Keratinocyte (primary cell): ENCODE measurements around the gene OSCAR. TPM values are rescaled to one million over a fixed set of nuclear protein-coding genes. Genes with fewer than 3 reads are reported as not detected.
"Not testable (repeated sequence)": the region's sequence is repeated elsewhere in the genome, so short reads cannot be mapped to it uniquely, and the experiment has no call there.

Source experiments
- DNase-seq: peaks from one replicate; pipeline ENCODE4 v3.0.0-alpha.2; 2011; ENCODE audit warnings: low read depth, missing footprints, low spot score
- FAIRE-seq: peaks from 2 replicates; lab custom pipeline; 2011; peaks lifted over from hg19 to GRCh38; lab: Jason Lieb, UNC
- H2AFZ ChIP-seq: 2 replicates; pipeline ENCODE4 v1.6.0; 2012; ENCODE audit warnings: low read length, control low read depth, inconsistent platforms; ENCODE audit not compliant: control insufficient read depth
- H3K27ac ChIP-seq: 2 replicates; pipeline ENCODE4 v1.5.1; 2011; ENCODE audit warnings: low read length; ENCODE audit not compliant: control insufficient read depth, insufficient read depth
- H3K27me3 ChIP-seq: 3 replicates; pipeline ENCODE4 v1.6.0; 2011; ENCODE audit warnings: low read length; ENCODE audit not compliant: control insufficient read depth, insufficient read depth; ENCODE audit errors: extremely low read depth
- H3K36me3 ChIP-seq, 2 experiments: 2 replicates in 1 of 2; 3 replicates in 1 of 2; pipeline ENCODE4 v1.5.1; 2011; ENCODE audit warnings: low read length in 2 of 2, mild to moderate bottlenecking in 1 of 2; ENCODE audit not compliant: control insufficient read depth in 2 of 2, insufficient read depth in 2 of 2; ENCODE audit errors: extremely low read depth in 1 of 2
- H3K4me1 ChIP-seq: 3 replicates; pipeline ENCODE4 v1.5.1; 2011; ENCODE audit warnings: low read length; ENCODE audit not compliant: control insufficient read depth, insufficient read depth; ENCODE audit errors: extremely low read depth
- H3K4me2 ChIP-seq: 3 replicates; pipeline ENCODE4 v1.6.0; 2011; ENCODE audit warnings: low read depth, low read length; ENCODE audit not compliant: control insufficient read depth, insufficient read depth; ENCODE audit errors: extremely low read depth
- H3K4me3 ChIP-seq, 3 experiments: fragments of 200-600 bp in 1 of 3; sonication (generic) in 1 of 3; 2 replicates in 2 of 3; 3 replicates in 1 of 3; pipeline ENCODE4 v1.5.1; 2011 to 2016; ENCODE audit warnings: low read length in 3 of 3, mild to moderate bottlenecking in 3 of 3, control low read depth in 2 of 3, inconsistent platforms in 1 of 3, low read depth in 1 of 3, mixed read lengths in 1 of 3, mixed run types in 1 of 3, moderate library complexity in 1 of 3; ENCODE audit not compliant: control insufficient read depth in 2 of 3, insufficient read depth in 2 of 3; ENCODE audit errors: extremely low read depth in 1 of 3
- H3K79me2 ChIP-seq: 2 replicates; pipeline ENCODE4 v1.6.0; 2012; ENCODE audit warnings: low read length; ENCODE audit not compliant: control insufficient read depth, insufficient read depth
- H3K9ac ChIP-seq: 3 replicates; pipeline ENCODE4 v1.6.0; 2011; ENCODE audit warnings: low read length; ENCODE audit not compliant: control insufficient read depth, insufficient read depth; ENCODE audit errors: extremely low read depth
- H3K9me1 ChIP-seq: 3 replicates; pipeline ENCODE4 v1.6.0; 2011; ENCODE audit warnings: low read length; ENCODE audit not compliant: control insufficient read depth, insufficient read depth; ENCODE audit errors: extremely low read depth
- H3K9me3 ChIP-seq: 2 replicates; pipeline ENCODE4 v1.5.1; 2012; ENCODE audit warnings: low read depth, low read length; ENCODE audit not compliant: control insufficient read depth
- H4K20me1 ChIP-seq: 3 replicates; pipeline ENCODE4 v1.6.0; 2011; ENCODE audit warnings: low read length; ENCODE audit not compliant: control insufficient read depth, insufficient read depth; ENCODE audit errors: extremely low read depth
- CTCF ChIP-seq, 3 experiments: IDR thresholded peaks in 1 of 3; conservative IDR thresholded peaks in 1 of 3; optimal IDR thresholded peaks in 1 of 3; 2 replicates in 2 of 3; 3 replicates in 1 of 3; pipeline versions ENCODE3 to v1.5.1; 2011; ENCODE audit warnings: low read length in 3 of 3, mild to moderate bottlenecking in 3 of 3, moderate library complexity in 2 of 3, control low read depth in 1 of 3, inconsistent platforms in 1 of 3; ENCODE audit not compliant: insufficient read depth in 2 of 3; ENCODE audit errors: extremely low read depth in 1 of 3
- EZH2 ChIP-seq: IDR thresholded peaks from one replicate; pipeline ENCODE4 v1.6.1; 2012; ENCODE audit warnings: inconsistent platforms, mild to moderate bottlenecking, low read length, moderate library complexity
- dilution Hi-C: fragments of 300-500 bp; cut with MboI; formaldehyde crosslinking; loops from one replicate; pipeline ENCODE4 v1.7.0; 2020; ENCODE audit warnings: low sequenced_read_pairs; ENCODE audit not compliant: extremely low pct_ligation_motif_present
- polyA plus RNA-seq, 5 experiments: library from polyadenylated mRNA; depleted of rRNA in 3 of 5; stranded (reverse) in 3 of 5; stranded (forward) in 1 of 5; unstranded in 1 of 5; fragments of >200 nt; gene quantifications; 1 replicate in 1 of 5; 2 replicates in 3 of 5; 3 replicates in 1 of 5; pipeline versions ENCODE4 v1.2.1 to v1.2.3, GENCODE V29; 2011 to 2012; ENCODE audit warnings: missing spikeins in 2 of 5, low read depth in 1 of 5, low replicate concordance in 1 of 5

The OSCAR gene
- polyA plus RNA-seq, 1 donor (not counting 4 experiments of a cell fraction or from before 2014, with no cell fraction given), result 0.14 TPM

GRCh38 chr19:54095859-54096616, 4.6 kb downstream of the OSCAR start:
- dilution Hi-C loops, H3K27ac ChIP-seq, H4K20me1 ChIP-seq, DNase-seq, H3K4me1 ChIP-seq, H3K9me3 ChIP-seq, H3K79me2 ChIP-seq, H3K36me3 ChIP-seq, H3K9me1 ChIP-seq, FAIRE-seq, H3K27me3 ChIP-seq: not testable (repeated sequence)
- H3K4me2 ChIP-seq, result peak overlapping the region; percentile 82
- H3K4me3 ChIP-seq, result peak overlapping the region; percentile 36 to 64 (median 36)
- H2AFZ ChIP-seq, result peak overlapping the region; percentile 92
- TF ChIP-seq CTCF (optimal IDR thresholded peaks at IDR 0.05 in 1 of 3, IDR thresholded peaks at IDR 0.05 in 1 of 3, conservative IDR thresholded peaks at IDR 0.05 in 1 of 3; ENCODE audit: extremely low read depth in 1 of 3, insufficient read depth in 2 of 3, low read length in 3 of 3), result peak in 1 of 3 experiments; percentile 34
- H3K9ac ChIP-seq, result peak overlapping the region; percentile 33

DNA sequence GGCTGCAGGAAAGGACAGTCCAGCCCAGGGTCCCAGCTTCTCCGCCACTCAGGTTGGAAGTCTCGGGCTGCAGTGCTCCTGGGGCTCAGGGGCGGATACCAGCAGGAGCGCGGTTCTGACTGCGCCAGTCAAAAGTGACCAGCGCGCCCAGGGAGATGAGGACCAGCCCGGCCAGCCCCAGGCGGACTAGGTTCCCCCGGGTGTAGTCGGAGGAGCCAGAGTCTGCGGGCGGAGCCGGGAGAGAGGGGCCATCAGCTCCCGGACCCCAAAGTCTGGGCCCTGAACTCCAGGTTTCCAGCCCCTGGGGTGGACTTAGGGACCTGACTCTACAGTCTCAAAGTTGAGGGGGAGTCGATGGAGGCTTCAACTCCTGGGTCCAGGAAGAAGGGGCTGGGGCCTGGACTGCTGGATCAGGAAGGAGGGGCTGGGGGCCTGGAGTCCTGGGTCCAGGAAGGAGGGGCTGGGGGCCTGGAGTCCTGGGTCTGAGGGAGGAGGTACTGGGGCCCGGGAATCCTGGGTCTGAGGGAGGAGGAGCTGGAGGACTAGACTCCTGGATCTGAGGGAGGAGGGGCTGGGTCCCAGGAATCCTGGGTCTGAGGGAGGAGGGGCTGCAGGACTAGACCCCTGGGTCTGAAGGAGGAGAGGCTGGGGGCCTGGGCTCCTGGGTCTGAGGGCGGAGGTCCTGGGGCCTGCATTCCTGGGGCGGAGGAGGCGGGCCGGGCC, 5.3 kb downstream of the OSCAR start:
- Histone ChIP-seq H2AFZ (peak overlapping the region; percentile 92), H3K4me3 (peak overlapping the region in 2 of 3 experiments; percentile 32 to 36), H3K27me3 (no peaks in the 10 kb centered on the region), H3K36me3 (no peaks in the 10 kb centered on the region), H3K9ac (peak overlapping the region; percentile 33), H3K27ac (no peak overlapping the region), H3K4me1 (peaks cover 7% of the 10 kb centered on the region), H4K20me1 (no peaks in the 10 kb centered on the region), H3K9me1 (no peaks in the 10 kb centered on the region), H3K4me2 (peak overlapping the region; percentile 82), H3K9me3 (no peaks in the 10 kb centered on the region), H3K79me2 (no peaks in the 10 kb centered on the region)
- dilution Hi-C loops, result no loop called here
- FAIRE-seq (no peak), DNase-seq (no peak)
- TF ChIP-seq CTCF (optimal IDR thresholded peaks at IDR 0.05 in 1 of 3, IDR thresholded peaks at IDR 0.05 in 1 of 3, conservative IDR thresholded peaks at IDR 0.05 in 1 of 3; ENCODE audit: extremely low read depth in 1 of 3, insufficient read depth in 2 of 3, low read length in 3 of 3) (no peak), EZH2 (no peak)
